HCT116 (cell line): ENCODE measurements around the gene KRTAP13-2. TPM values are rescaled to one million over a fixed set of nuclear protein-coding genes. Genes with fewer than 3 reads are reported as not detected.

Experiments
- ATAC-seq: fragments of 200-7000 bp; cut with Tn5 transposase; 2 replicates; pipeline ENCODE4 v1.9.1; 2020; ENCODE audit warnings: mild to moderate bottlenecking, moderate library complexity
- BruUV-seq: library from RNA; stranded (reverse); fragments of 400-500 nt; replicated peaks from 2 replicates; lab custom pipeline; 2021; lab: Mats Ljungman, UMichigan
- CTCF ChIA-PET: fragments of 300-600 bp; sonication (Branson Sonifier 250); formaldehyde crosslinking; loops from one replicate; lab custom pipeline; 2021; ENCODE audit warnings: antibody characterized with exemption; lab: Charles Lee
- POLR2A ChIA-PET: fragments of 300-600, 350-600 bp; sonication (Branson Sonifier 250); formaldehyde crosslinking; loops from one replicate; lab custom pipeline; 2021; ENCODE audit warnings: antibody characterized with exemption; lab: Charles Lee
- RAD21 ChIA-PET, 2 experiments: fragments of 300-600 bp; sonication (Branson Sonifier 250); formaldehyde crosslinking; loops; one replicate each; lab custom pipeline; 2023; ENCODE audit warnings: low total read pairs in 2 of 2; ENCODE audit not compliant: uncharacterized antibody in 2 of 2, unreplicated experiment in 2 of 2, low non-redundant PET in 1 of 2; lab: Charles Lee
- DNase-seq: peaks from one replicate; pipeline ENCODE4 v3.0.0-alpha.2; 2010; ENCODE audit warnings: low read depth, low spot score
- H2AFZ ChIP-seq: fragments of 200-600 bp; shearing (Covaris generic), sonication (generic); 2 replicates; pipeline ENCODE4 v1.6.1; 2017; ENCODE audit warnings: low read depth, mixed run types, mixed read lengths, antibody characterized with exemption, low read length; ENCODE audit not compliant: poor library complexity, severe bottlenecking
- H3K27ac ChIP-seq: 2 replicates; pipeline ENCODE4 v1.5.1; 2012; ENCODE audit warnings: low read depth, low read length
- H3K27me3 ChIP-seq: fragments of 200-600 bp; sonication (generic); 2 replicates; pipeline ENCODE4 v1.6.1; 2016; ENCODE audit warnings: mixed run types, low read length, mixed read lengths; ENCODE audit not compliant: insufficient read depth
- H3K36me3 ChIP-seq, 2 experiments: fragments of 200-500 bp in 1 of 2; fragments of 200-600 bp in 1 of 2; sonication (Bioruptor generic) in 1 of 2; sonication (generic) in 1 of 2; 2 replicates each; pipeline versions ENCODE4 v1.5.1 to v1.6.1; 2014 to 2016; ENCODE audit warnings: low read length in 2 of 2, inconsistent platforms in 1 of 2, mixed read lengths in 1 of 2, mixed run types in 1 of 2; ENCODE audit not compliant: insufficient read depth in 2 of 2, control insufficient read depth in 1 of 2
- H3K4me1 ChIP-seq, 2 experiments: fragments of 200-600 bp in 1 of 2; sonication (generic) in 1 of 2; 2 replicates each; pipeline versions ENCODE4 v1.5.1 to v1.6.1; 2012 to 2017; ENCODE audit warnings: low read length in 2 of 2, inconsistent platforms in 1 of 2, mild to moderate bottlenecking in 1 of 2, mixed read lengths in 1 of 2, mixed run types in 1 of 2, moderate library complexity in 1 of 2; ENCODE audit not compliant: insufficient read depth in 2 of 2, control insufficient read depth in 1 of 2
- H3K4me2 ChIP-seq: fragments of 200-600 bp; sonication (generic); 2 replicates; pipeline ENCODE4 v1.6.1; 2017; ENCODE audit warnings: mixed run types, low read length, mixed read lengths
- H3K4me3 ChIP-seq, 2 experiments: fragments of 200-600 bp in 1 of 2; sonication (generic) in 1 of 2; replicated peaks in 1 of 2; 2 replicates each; pipeline ENCODE4 v1.5.1; 2011 to 2016; ENCODE audit warnings: low read length in 2 of 2, control low read depth in 1 of 2, low read depth in 1 of 2, mild to moderate bottlenecking in 1 of 2, mixed read lengths in 1 of 2, mixed run types in 1 of 2
- H3K79me2 ChIP-seq: fragments of 200-600 bp; sonication (generic); 2 replicates; pipeline ENCODE4 v1.6.1; 2017; ENCODE audit warnings: mild to moderate bottlenecking, mixed run types, low read length, moderate library complexity, mixed read lengths; ENCODE audit not compliant: insufficient read depth
- H3K9ac ChIP-seq: fragments of 200-600 bp; sonication (generic); 2 replicates; pipeline ENCODE4 v1.6.1; 2016; ENCODE audit warnings: low read length, mixed read lengths
- H3K9me2 ChIP-seq: fragments of 200-600 bp; sonication (generic), shearing (Covaris generic); 2 replicates; pipeline ENCODE4 v1.6.1; 2017; ENCODE audit warnings: mixed run types, mild to moderate bottlenecking, moderate library complexity; ENCODE audit not compliant: insufficient read depth
- H3K9me3 ChIP-seq, 2 experiments: fragments of 200-500 bp in 1 of 2; fragments of 200-600 bp in 1 of 2; sonication (Bioruptor generic) in 1 of 2; sonication (generic) in 1 of 2; 2 replicates each; pipeline ENCODE4 v1.6.1; 2014 to 2017; ENCODE audit warnings: low read length in 2 of 2, mixed read lengths in 2 of 2, inconsistent platforms in 1 of 2, low read depth in 1 of 2, mild to moderate bottlenecking in 1 of 2, mixed run types in 1 of 2, moderate library complexity in 1 of 2; ENCODE audit not compliant: control insufficient read depth in 1 of 2, insufficient read depth in 1 of 2
- H4K20me1 ChIP-seq: fragments of 200-600 bp; sonication (generic), shearing (Covaris generic); 2 replicates; pipeline ENCODE4 v1.6.1; 2017; ENCODE audit warnings: mixed run types, mild to moderate bottlenecking, moderate library complexity; ENCODE audit not compliant: insufficient read depth
- CBX3 ChIP-seq: IDR thresholded peaks from 2 replicates; pipeline ENCODE4 v1.6.1; 2012; ENCODE audit warnings: low read depth
- EGR1 ChIP-seq: IDR thresholded peaks from 2 replicates; pipeline ENCODE4 v1.6.1; 2012; ENCODE audit warnings: low read depth
- ELF1 ChIP-seq: IDR thresholded peaks from 2 replicates; pipeline ENCODE4 v1.6.1; 2012; ENCODE audit warnings: low read depth, borderline replicate concordance
- EZH2 ChIP-seq: fragments of 200-600 bp; sonication (generic); IDR thresholded peaks from 2 replicates; pipeline ENCODE4 v1.6.1; 2017; ENCODE audit warnings: antibody characterized with exemption, mixed run types
- EZH2phosphoT487 ChIP-seq: fragments of 200-600 bp; IDR thresholded peaks from 2 replicates; pipeline ENCODE4 v1.6.1; 2018; ENCODE audit warnings: antibody characterized with exemption, borderline replicate concordance
- FOSL1 ChIP-seq: IDR thresholded peaks from 2 replicates; pipeline ENCODE4 v1.6.1; 2012; ENCODE audit warnings: low read depth
- JUND ChIP-seq: IDR thresholded peaks from 2 replicates; pipeline ENCODE4 v1.6.1; 2012
- MAX ChIP-seq: IDR thresholded peaks from 2 replicates; pipeline ENCODE4 v1.6.1; 2012
- RAD21 ChIP-seq: IDR thresholded peaks from 2 replicates; pipeline ENCODE4 v1.6.1; 2012; ENCODE audit warnings: low read depth, mild to moderate bottlenecking
- REST ChIP-seq: IDR thresholded peaks from 2 replicates; pipeline ENCODE4 v1.6.1; 2012; ENCODE audit warnings: low read depth
- SP1 ChIP-seq: IDR thresholded peaks from 2 replicates; pipeline ENCODE4 v1.6.1; 2012; ENCODE audit warnings: low read depth
- TCF7L2 ChIP-seq: IDR thresholded peaks from 2 replicates; pipeline ENCODE4 v1.7.0; 2011; ENCODE audit warnings: borderline replicate concordance, inconsistent platforms; ENCODE audit not compliant: insufficient read depth, insufficient read length; ENCODE audit errors: extremely low read depth
- YY1 ChIP-seq: IDR thresholded peaks from 2 replicates; pipeline ENCODE4 v1.6.1; 2011; ENCODE audit warnings: low read length, low read depth, moderate library complexity, mild to moderate bottlenecking; ENCODE audit not compliant: insufficient replicate concordance; ENCODE audit errors: extremely low read depth
- ZFX ChIP-seq: fragments of 450-650 bp; IDR thresholded peaks from 2 replicates; pipeline ENCODE4 v1.6.1; 2017
- intact Hi-C: fragments of 100-400 bp; cut with micrococcal nuclease; formaldehyde crosslinking; loops from 2 replicates; pipeline ENCODE4 v1.10.0; 2022
- total RNA-seq: library from RNA; stranded (reverse); gene quantifications from one replicate; pipeline ENCODE4 v1.2.1, GENCODE V29; 2021; ENCODE audit not compliant: unreplicated experiment
- TF ChIP-seq, protein P1 (sequence below): IDR thresholded peaks from 2 replicates; pipeline ENCODE4 v1.6.1; 2012

Gene KRTAP13-2
- total RNA-seq, 1 experiment from 2014 or later: not detected

DNA sequence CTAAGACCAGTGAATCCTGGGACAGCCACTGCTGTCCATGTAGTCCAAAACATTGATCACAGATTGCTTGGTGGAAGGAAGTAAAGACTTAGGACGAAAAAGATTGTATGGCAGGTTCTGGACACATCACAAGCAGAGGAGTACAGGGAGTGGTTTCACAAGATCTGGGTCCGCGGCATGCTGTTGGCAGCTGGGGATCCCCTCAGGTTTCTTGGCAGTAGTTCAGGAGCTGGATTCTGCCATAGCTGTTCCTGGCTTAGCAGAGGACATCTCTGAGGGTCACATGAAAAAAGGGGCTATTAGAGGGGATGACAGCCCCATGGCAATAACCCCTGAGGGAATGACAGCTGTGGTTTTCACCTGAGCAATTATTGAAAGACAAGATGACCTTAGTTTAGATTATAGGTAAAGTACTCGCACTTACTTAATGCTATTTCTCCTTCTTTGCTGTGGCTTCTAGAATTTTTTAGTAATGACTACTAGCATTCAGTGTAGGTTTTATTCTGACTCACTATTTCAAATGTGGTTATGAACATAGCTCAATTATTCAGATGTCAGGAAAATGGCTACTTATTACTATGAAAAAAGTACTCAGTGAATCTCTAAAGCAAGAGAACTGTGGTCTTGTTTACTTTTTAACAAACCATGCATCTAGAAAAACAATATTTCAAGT, 42.7 kb downstream of the KRTAP13-2 start:
- H3K36me3 ChIP-seq: no peaks in the 10 kb centered on the region
- H3K79me2 ChIP-seq: no peaks in the 10 kb centered on the region
- ATAC-seq (no peak), DNase-seq (no peak)
- no peak overlapping the region for H3K9ac ChIP-seq
- H3K27ac ChIP-seq: no peak overlapping the region
- H3K9me2 ChIP-seq: no peaks in the 10 kb centered on the region
- H3K9me3 ChIP-seq: peaks cover 11 to 22% of the 10 kb centered on the region in 2 experiments; a peak in 3 of 4 replicates
- H3K4me3 ChIP-seq: no peak overlapping the region
- H3K4me1 ChIP-seq: no peaks in the 10 kb centered on the region
- H4K20me1 ChIP-seq: no peaks in the 10 kb centered on the region
- ChIA-PET POLR2A (no interaction called here), CTCF (no interaction called here), RAD21 (no interaction called here)
- intact Hi-C loops: no loop called here
- no peak overlapping the region for H2AFZ ChIP-seq
- BruUV-seq: no TSS peak
- no peak for TF ChIP-seq YY1
- TF ChIP-seq TCF7L2: no peak
- no peak for TF ChIP-seq EZH2
- no peak for TF ChIP-seq REST
- TF ChIP-seq ZFX: no peak
- no peak for TF ChIP-seq EGR1
- TF ChIP-seq EZH2phosphoT487: no peak
- no peak for TF ChIP-seq JUND
- TF ChIP-seq CBX3: no peak
- TF ChIP-seq RAD21: no peak
- no peak for TF ChIP-seq FOSL1
- no peak for TF ChIP-seq ELF1
- TF ChIP-seq, protein P1, sequence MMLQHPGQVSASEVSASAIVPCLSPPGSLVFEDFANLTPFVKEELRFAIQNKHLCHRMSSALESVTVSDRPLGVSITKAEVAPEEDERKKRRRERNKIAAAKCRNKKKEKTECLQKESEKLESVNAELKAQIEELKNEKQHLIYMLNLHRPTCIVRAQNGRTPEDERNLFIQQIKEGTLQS: no peak
- TF ChIP-seq MAX: no peak
- TF ChIP-seq SP1: no peak
- no peaks in the 10 kb centered on the region for H3K27me3 ChIP-seq
- H3K4me2 ChIP-seq: no peak overlapping the region
